HepG2 (cell line): ENCODE measurements around the gene DENND4A. TPM values are rescaled to one million over a fixed set of nuclear protein-coding genes. Genes with fewer than 3 reads are reported as not detected.

Experiments
- ARNT2 ChIP-seq: sonication (generic); formaldehyde crosslinking; IDR thresholded peaks from 2 replicates; pipeline ENCODE4 v1.8.0; 2022; ENCODE audit warnings: mild to moderate bottlenecking, low read depth, missing genetic modification reagents, moderate library complexity
- ATF3 ChIP-seq: sonication (generic); formaldehyde crosslinking; IDR thresholded peaks from 2 replicates; pipeline ENCODE4 v1.4.0; 2020; ENCODE audit warnings: missing genetic modification reagents
- ELF3 ChIP-seq: IDR thresholded peaks from 2 replicates; pipeline ENCODE4 v1.6.1; 2016; ENCODE audit warnings: missing genetic modification reagents, missing compliant biosample characterization
- MXD4 ChIP-seq: IDR thresholded peaks from 2 replicates; pipeline ENCODE4 v1.6.1; 2016; ENCODE audit warnings: mild to moderate bottlenecking, missing biosample characterization, missing genetic modification reagents
- NCOA1 ChIP-seq: sonication (generic); formaldehyde crosslinking; IDR thresholded peaks from 2 replicates; pipeline ENCODE4 v1.9.0; 2021; ENCODE audit warnings: missing genetic modification reagents
- NFIC ChIP-seq: IDR thresholded peaks from 2 replicates; pipeline ENCODE4 v1.6.1; 2012; ENCODE audit warnings: mild to moderate bottlenecking, low read length, inconsistent platforms
- PPARG ChIP-seq: conservative IDR thresholded peaks from 2 replicates; pipeline ENCODE4 v1.6.1; 2016; ENCODE audit warnings: missing biosample characterization, missing genetic modification reagents
- RBM22 ChIP-seq: fragments of 200-400 bp; formaldehyde crosslinking; optimal IDR thresholded peaks from 2 replicates; pipeline ENCODE3; 2017; ENCODE audit warnings: mild to moderate bottlenecking, low read length, moderate library complexity
- U2AF1 ChIP-seq: fragments of 200-400 bp; formaldehyde crosslinking; optimal IDR thresholded peaks from 2 replicates; pipeline ENCODE3; 2017; ENCODE audit warnings: mild to moderate bottlenecking, low read depth, low read length
- U2AF2 ChIP-seq: fragments of 200-400 bp; formaldehyde crosslinking; IDR thresholded peaks from 2 replicates; pipeline ENCODE4 v1.6.1; 2017; ENCODE audit warnings: low read depth, mild to moderate bottlenecking, low read length
- ZC3H4 ChIP-seq: sonication (generic); formaldehyde crosslinking; IDR thresholded peaks from 2 replicates; pipeline ENCODE4 v1.4.0; 2020; ENCODE audit warnings: missing genetic modification reagents, borderline replicate concordance
- ZNF780A ChIP-seq: sonication (generic); formaldehyde crosslinking; IDR thresholded peaks from 2 replicates; pipeline ENCODE4 v1.8.0; 2022; ENCODE audit warnings: mild to moderate bottlenecking, missing genetic modification reagents, moderate library complexity
- ZNF790 ChIP-seq: sonication (generic); formaldehyde crosslinking; IDR thresholded peaks from 2 replicates; pipeline ENCODE4 v1.8.0; 2022; ENCODE audit warnings: missing genetic modification reagents, mild to moderate bottlenecking, borderline replicate concordance
- polyA plus RNA-seq, 8 experiments: library from polyadenylated mRNA; depleted of rRNA in 3 of 8; stranded (reverse) in 7 of 8; unstranded in 1 of 8; fragments of >200 nt; fragmentation: Illumina TruSeq in 4 of 8; extraction: Trizol in 4 of 8; gene quantifications; 2 replicates each; pipeline versions ENCODE4 v1.2.1 to v1.2.3, GENCODE V29; 2011 to 2016; ENCODE audit warnings: low read depth in 4 of 8, missing spikeins in 1 of 8, mixed read lengths in 1 of 8; ENCODE audit not compliant: insufficient read depth in 1 of 8
- total RNA-seq, 5 experiments: library from RNA; depleted of rRNA; stranded (reverse); fragments of >200 nt; fragmentation: Illumina TruSeq; extraction: Trizol; gene quantifications; 2 replicates each; pipeline ENCODE4 v1.2.3, GENCODE V29; 2016; ENCODE audit warnings: low read depth in 1 of 5
- TF ChIP-seq, protein P1 (sequence below), 2 experiments: sonication (generic) in 1 of 2; formaldehyde crosslinking in 1 of 2; IDR thresholded peaks; 2 replicates each; pipeline versions ENCODE4 v1.5.1 to v1.6.1; 2011 to 2020; ENCODE audit warnings: borderline replicate concordance in 1 of 2, low read depth in 1 of 2, low read length in 1 of 2, mild to moderate bottlenecking in 1 of 2, missing genetic modification reagents in 1 of 2, moderate library complexity in 1 of 2
- TF ChIP-seq, protein P2 (sequence below): sonication (generic); formaldehyde crosslinking; IDR thresholded peaks from 2 replicates; pipeline ENCODE4 v1.4.0; 2020; ENCODE audit warnings: missing genetic modification reagents; ENCODE audit errors: not compliant biosample characterization

DENND4A gene
- total and polyA plus RNA-seq, 2 of the 13 experiments (the other 11 are each of a cell fraction or from before 2014, with no cell fraction given): 13.2 to 18.6 TPM

- TF ChIP-seq, protein P1, sequence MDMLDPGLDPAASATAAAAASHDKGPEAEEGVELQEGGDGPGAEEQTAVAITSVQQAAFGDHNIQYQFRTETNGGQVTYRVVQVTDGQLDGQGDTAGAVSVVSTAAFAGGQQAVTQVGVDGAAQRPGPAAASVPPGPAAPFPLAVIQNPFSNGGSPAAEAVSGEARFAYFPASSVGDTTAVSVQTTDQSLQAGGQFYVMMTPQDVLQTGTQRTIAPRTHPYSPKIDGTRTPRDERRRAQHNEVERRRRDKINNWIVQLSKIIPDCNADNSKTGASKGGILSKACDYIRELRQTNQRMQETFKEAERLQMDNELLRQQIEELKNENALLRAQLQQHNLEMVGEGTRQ (IDR thresholded peaks at IDR 0.05; ENCODE audit: low read depth, low read length): no peak
- TF ChIP-seq, protein P1 (CRISPR knock-in tag; IDR thresholded peaks at IDR 0.05; ENCODE audit: borderline replicate concordance): no peak
- TF ChIP-seq NFIC (no peak), U2AF2 (no peak), RBM22 (no peak), ZNF790 (CRISPR knock-in tag) (no peak), MXD4 (CRISPR knock-in tag) (no peak), NCOA1 (no peak), ATF3 (CRISPR knock-in tag) (peak; percentile 77; the same call in 1 of the 2 replicates), ZNF780A (CRISPR knock-in tag) (no peak), ELF3 (CRISPR knock-in tag) (no peak), ZC3H4 (CRISPR knock-in tag) (no peak), PPARG (no peak), ARNT2 (no peak), U2AF1 (no peak)
- TF ChIP-seq, protein P2, sequence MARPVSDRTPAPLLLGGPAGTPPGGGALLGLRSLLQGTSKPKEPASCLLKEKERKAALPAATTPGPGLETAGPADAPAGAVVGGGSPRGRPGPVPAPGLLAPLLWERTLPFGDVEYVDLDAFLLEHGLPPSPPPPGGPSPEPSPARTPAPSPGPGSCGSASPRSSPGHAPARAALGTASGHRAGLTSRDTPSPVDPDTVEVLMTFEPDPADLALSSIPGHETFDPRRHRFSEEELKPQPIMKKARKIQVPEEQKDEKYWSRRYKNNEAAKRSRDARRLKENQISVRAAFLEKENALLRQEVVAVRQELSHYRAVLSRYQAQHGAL (CRISPR knock-in tag): no peak
Observed at GRCh38 chr15:65766422-65767263, 25.4 kb downstream of the DENND4A start (continued).
